Astrocyte (in vitro differentiated cells and primary cell): ENCODE measurements around the gene CERS4. TPM values are rescaled to one million over a fixed set of nuclear protein-coding genes. Genes with fewer than 3 reads are reported as not detected.

Experiments used
- DNase-seq: peaks from one replicate; pipeline ENCODE4 v3.0.0-alpha.2; 2010; ENCODE audit warnings: low read depth
- FAIRE-seq: peaks from 2 replicates; lab custom pipeline; 2011; peaks lifted over from hg19 to GRCh38; lab: Jason Lieb, UNC
- H2AFZ ChIP-seq: 2 replicates; pipeline ENCODE4 v1.6.0; 2012; ENCODE audit warnings: low read depth, low read length, inconsistent platforms
- H3K27ac ChIP-seq: 2 replicates; pipeline ENCODE4 v1.5.1; 2011; ENCODE audit warnings: low read depth, low read length, inconsistent platforms
- H3K27me3 ChIP-seq: 2 replicates; pipeline ENCODE4 v1.6.0; 2011; ENCODE audit warnings: low read length, inconsistent platforms; ENCODE audit not compliant: insufficient read depth
- H3K36me3 ChIP-seq: 2 replicates; pipeline ENCODE4 v1.5.1; 2011; ENCODE audit warnings: low read length, inconsistent platforms; ENCODE audit not compliant: insufficient read depth
- H3K4me1 ChIP-seq: 2 replicates; pipeline ENCODE4 v1.5.1; 2011; ENCODE audit warnings: low read length, inconsistent platforms; ENCODE audit not compliant: insufficient read depth
- H3K4me2 ChIP-seq: 2 replicates; pipeline ENCODE4 v1.6.0; 2012; ENCODE audit warnings: low read length, inconsistent platforms
- H3K4me3 ChIP-seq: 2 replicates; pipeline ENCODE4 v1.5.1; 2011; ENCODE audit warnings: low read depth, mild to moderate bottlenecking, low read length, inconsistent platforms; ENCODE audit not compliant: insufficient read depth
- H3K79me2 ChIP-seq: 2 replicates; pipeline ENCODE4 v1.6.0; 2012; ENCODE audit warnings: mild to moderate bottlenecking, low read length, inconsistent platforms; ENCODE audit not compliant: insufficient read depth
- H3K9ac ChIP-seq: 2 replicates; pipeline ENCODE4 v1.6.0; 2012; ENCODE audit warnings: mild to moderate bottlenecking, low read length, inconsistent platforms
- H3K9me3 ChIP-seq: 2 replicates; pipeline ENCODE4 v1.5.1; 2012; ENCODE audit warnings: low read depth, mild to moderate bottlenecking, low read length, inconsistent platforms; ENCODE audit not compliant: insufficient read depth
- H4K20me1 ChIP-seq: 2 replicates; pipeline ENCODE4 v1.6.0; 2012; ENCODE audit warnings: low read length, inconsistent platforms; ENCODE audit not compliant: insufficient read depth
- H3K27ac Mint-ChIP-seq: one replicate; pipeline ENCODE4 v1.8.0; 2021; ENCODE audit warnings: mild to moderate bottlenecking, mixed read lengths; ENCODE audit not compliant: unreplicated experiment
- H3K27me3 Mint-ChIP-seq: one replicate; pipeline ENCODE4 v1.8.0; 2021; ENCODE audit warnings: low read depth, mixed read lengths; ENCODE audit not compliant: unreplicated experiment
- H3K36me3 Mint-ChIP-seq: one replicate; pipeline ENCODE4 v1.8.0; 2021; ENCODE audit warnings: low read depth, mixed read lengths; ENCODE audit not compliant: unreplicated experiment
- H3K4me1 Mint-ChIP-seq: one replicate; pipeline ENCODE4 v1.8.0; 2021; ENCODE audit warnings: low read depth, mixed read lengths; ENCODE audit not compliant: unreplicated experiment
- H3K4me3 Mint-ChIP-seq: one replicate; pipeline ENCODE4 v1.8.0; 2021; ENCODE audit warnings: mild to moderate bottlenecking, moderate library complexity, mixed read lengths; ENCODE audit not compliant: unreplicated experiment
- H3K9me3 Mint-ChIP-seq: one replicate; pipeline ENCODE4 v1.8.0; 2021; ENCODE audit warnings: mild to moderate bottlenecking, mixed read lengths; ENCODE audit not compliant: unreplicated experiment
- CTCF ChIP-seq: IDR thresholded peaks from 2 replicates; pipeline ENCODE4 v1.5.1; 2011; ENCODE audit warnings: low read depth, mild to moderate bottlenecking, inconsistent platforms, low read length, moderate library complexity; ENCODE audit not compliant: insufficient read depth
- EZH2 ChIP-seq: IDR thresholded peaks from 2 replicates; pipeline ENCODE4 v1.6.1; 2012; ENCODE audit warnings: mild to moderate bottlenecking, low read length, inconsistent platforms; ENCODE audit not compliant: insufficient read depth
- total RNA-seq: library from RNA; stranded (reverse); gene quantifications from 2 replicates; pipeline ENCODE4 v1.2.1, GENCODE V29; 2021

The CERS4 gene
- total RNA-seq, 1 donor from 2014 or later, result 15.7 TPM

GRCh38 chr19:8174706-8175105 is 34.5 kb upstream of the CERS4 start:
- no peaks in the 10 kb centered on the region for H3K9me3 Mint-ChIP-seq
- H3K27me3 Mint-ChIP-seq, result peaks cover 14% of the 10 kb centered on the region
- peak; percentile 69 for DNase-seq
- Histone ChIP-seq H2AFZ (no peak overlapping the region), H3K4me3 (no peak overlapping the region), H3K4me2 (no peak overlapping the region), H3K36me3 (no peaks in the 10 kb centered on the region), H3K27ac (no peak overlapping the region), H3K4me1 (no peaks in the 10 kb centered on the region), H3K9me3 (no peaks in the 10 kb centered on the region), H3K79me2 (no peaks in the 10 kb centered on the region), H4K20me1 (no peaks in the 10 kb centered on the region), H3K27me3 (no peaks in the 10 kb centered on the region), H3K9ac (no peak overlapping the region)
- TF ChIP-seq EZH2 (no peak), CTCF (no peak)
- no peak for FAIRE-seq
- no peaks in the 10 kb centered on the region for H3K36me3 Mint-ChIP-seq
- H3K4me1 Mint-ChIP-seq, result no peaks in the 10 kb centered on the region
- H3K4me3 Mint-ChIP-seq, result no peak overlapping the region
- no peak overlapping the region for H3K27ac Mint-ChIP-seq

GRCh38 chr19:8180018-8180417 is 29.2 kb upstream of the CERS4 start:
- Histone ChIP-seq H4K20me1 (no peaks in the 10 kb centered on the region), H3K27me3 (peaks cover 3% of the 10 kb centered on the region), H2AFZ (no peak overlapping the region), H3K4me2 (no peak overlapping the region), H3K36me3 (no peaks in the 10 kb centered on the region), H3K9me3 (no peaks in the 10 kb centered on the region), H3K27ac (no peak overlapping the region), H3K4me1 (no peaks in the 10 kb centered on the region), H3K9ac (no peak overlapping the region), H3K79me2 (no peaks in the 10 kb centered on the region), H3K4me3 (no peak overlapping the region)
- no peak for FAIRE-seq
- H3K9me3 Mint-ChIP-seq, result no peaks in the 10 kb centered on the region
- peaks cover 7% of the 10 kb centered on the region for H3K27me3 Mint-ChIP-seq
- no peak overlapping the region for H3K27ac Mint-ChIP-seq
- no peaks in the 10 kb centered on the region for H3K4me1 Mint-ChIP-seq
- no peak overlapping the region for H3K4me3 Mint-ChIP-seq
- H3K36me3 Mint-ChIP-seq, result no peaks in the 10 kb centered on the region
- DNase-seq, result no peak
- TF ChIP-seq EZH2, result no peak
- no peak for TF ChIP-seq CTCF

- peaks cover 3% of the 10 kb centered on the region for H3K27me3 ChIP-seq
- FAIRE-seq (no peak), DNase-seq (no peak)
- H3K36me3 Mint-ChIP-seq, result no peaks in the 10 kb centered on the region
- peaks cover 10% of the 10 kb centered on the region for H3K27me3 Mint-ChIP-seq
- H2AFZ ChIP-seq, result no peak overlapping the region
- H3K79me2 ChIP-seq, result no peaks in the 10 kb centered on the region
- no peaks in the 10 kb centered on the region for H3K4me1 Mint-ChIP-seq
- no peak overlapping the region for H3K4me3 ChIP-seq
- H3K4me1 ChIP-seq, result no peaks in the 10 kb centered on the region
- H3K27ac ChIP-seq, result no peak overlapping the region
- H3K4me3 Mint-ChIP-seq, result no peak overlapping the region
- TF ChIP-seq EZH2 (no peak), CTCF (no peak)
- no peaks in the 10 kb centered on the region for H4K20me1 ChIP-seq
- no peak overlapping the region for H3K4me2 ChIP-seq
- H3K9me3 ChIP-seq, result no peaks in the 10 kb centered on the region
- H3K27ac Mint-ChIP-seq, result no peak overlapping the region
- no peak overlapping the region for H3K9ac ChIP-seq
- no peaks in the 10 kb centered on the region for H3K9me3 Mint-ChIP-seq
- H3K36me3 ChIP-seq, result no peaks in the 10 kb centered on the region
Observed at GRCh38 chr19:8184274-8184673, 24.9 kb upstream of the CERS4 start.
